ENCODE measurements around the gene SEPTIN10. TPM values are rescaled to one million over a fixed set of nuclear protein-coding genes. Genes with fewer than 3 reads are reported as not detected.

SEPTIN10 gene
- total RNA-seq, 1 donor from 2014 or later: 56.2 TPM

Other genes starting within 250 kb of the SEPTIN10 start
- 2.5 TPM for gene SOWAHC, start 398 bp upstream of the SEPTIN10 start, total RNA-seq
- 30.5 TPM for gene RGPD5, start 180.3 kb upstream of the SEPTIN10 start, total RNA-seq

Data from Right ventricle myocardium inferior (tissue), 1 donor.